Measurements from ENCODE around the gene NHS. TPM values are rescaled to one million over a fixed set of nuclear protein-coding genes. Genes with fewer than 3 reads are reported as not detected.
A peak's percentile ranks its signal among the peaks of the same experiment; 100 is the strongest.

Gene NHS
- total and polyA plus RNA-seq, 2 of the 4 experiments (the other 2 are of a cell fraction): 0.36 to 0.90 TPM

- ChIA-PET CTCF (no interaction called here), POLR2A (ENCODE audit: unreplicated experiment) (no interaction called here)
- dilution Hi-C loops (cut with HindIII; ENCODE audit: low sequenced_read_pairs, unreplicated experiment) (no loop called here), in situ Hi-C loops (cut with MboI; ENCODE audit: low sequenced_read_pairs) (no loop called here), intact Hi-C loops (cut with micrococcal nuclease) (no loop called here)
- Histone ChIP-seq H2BK20ac (ENCODE audit: low read depth, low read length) (no peak overlapping the region), H4K20me1 (ENCODE audit: insufficient read depth, low read length) (no peaks in the 10 kb centered on the region), H3K9ac (ENCODE audit: low read depth, low read length) (no peak overlapping the region), H3K9me3 (ENCODE audit: control insufficient read depth, insufficient read depth, low read length) (no peaks in the 10 kb centered on the region), H3K36me3 (ENCODE audit: control insufficient read depth, insufficient read depth, low read length) (no peaks in the 10 kb centered on the region), H3K4ac (ENCODE audit: low read depth, low read length) (no peak overlapping the region), H3K4me3 (ENCODE audit: insufficient read depth, low read depth, low read length) (no peak overlapping the region), H2BK15ac (ENCODE audit: low read depth, low read length) (no peak overlapping the region), H3K4me1 (ENCODE audit: control insufficient read depth, insufficient read depth, low read length) (peaks cover 2% of the 10 kb centered on the region; the same call in 1 of the 2 replicates), H2AK9ac (replicated peaks; ENCODE audit: low read depth, low read length, poor library complexity) (no peak overlapping the region), H4K91ac (ENCODE audit: insufficient read depth, low read depth, low read length) (no peak overlapping the region), H3K56ac (ENCODE audit: extremely low read depth, insufficient read depth, low read length) (no peak overlapping the region), H3K27ac (ENCODE audit: insufficient read depth, low read length) (peak overlapping the region; percentile 29; the same call in 1 of the 2 replicates), H4K8ac (ENCODE audit: low read depth in 2 of 2, low read length in 2 of 2) (no peak overlapping the region), H3K4me2 (ENCODE audit: low read depth, low read length) (peak overlapping the region; percentile 65), H4K5ac (ENCODE audit: low read depth, low read length) (no peak overlapping the region; the same call in 1 of the 2 replicates), H2AFZ (replicated peaks; ENCODE audit: low read length, poor library complexity) (no peak overlapping the region), H2BK120ac (ENCODE audit: low read depth, low read length) (no peak overlapping the region), H3K79me1 (ENCODE audit: low read depth in 1 of 2, low read length in 2 of 2) (no peaks in the 10 kb centered on the region; a peak in 2 of 4 replicates), H3K14ac (replicated peaks; ENCODE audit: low read depth, low read length) (no peak overlapping the region), H3K18ac (ENCODE audit: low read depth, low read length) (peak overlapping the region; percentile 29; the same call in 1 of the 2 replicates), H3K23ac (ENCODE audit: low read depth, low read length) (no peak overlapping the region), H2AK5ac (ENCODE audit: low read depth, low read length) (no peak overlapping the region), H3K27me3 (ENCODE audit: control insufficient read depth, insufficient read depth, low read length) (no peaks in the 10 kb centered on the region; the same call in 1 of the 2 replicates), H2BK5ac (ENCODE audit: low read depth, low read length, poor library complexity, severe bottlenecking) (no peak overlapping the region), H3K9me1 (ENCODE audit: insufficient read depth, low read length) (no peaks in the 10 kb centered on the region)
- WGBS, 2 experiments (ENCODE audit: extremely low coverage in 2 of 2, insufficient read length in 1 of 2): no CpG with 5 or more reads among the region's 5 CpGs
- no TSS peak for BruUV-seq (replicated peaks)
- no peak for TF ChIP-seq RFX5 (IDR thresholded peaks at IDR 0.05; ENCODE audit: low read depth, low read length)
- no peak for TF ChIP-seq SMC3 (IDR thresholded peaks at IDR 0.05; ENCODE audit: low read depth, low read length)
- TF ChIP-seq MAFK (IDR thresholded peaks at IDR 0.05; ENCODE audit: low read depth, low read length): no peak
- TF ChIP-seq CEBPB (IDR thresholded peaks at IDR 0.05; ENCODE audit: low read depth, low read length): peak; percentile 68
- ATAC-seq (ENCODE audit: low read depth): peak; percentile 60; the same call in 1 of the 2 replicates
- peak; percentile 69 for DNase-seq
These were observed 15.4 kb downstream of the NHS start for GRCh38 chrX:17390419-17390850.
